Lung (tissue), 16 donors: ENCODE results near the gene SSU72. TPM values are rescaled to one million over a fixed set of nuclear protein-coding genes. Genes with fewer than 3 reads are reported as not detected.
A peak's percentile ranks its signal among the peaks of the same experiment; 100 is the strongest.

ENCODE experiments used
- ATAC-seq: fragments of 200-7000 bp; cut with Tn5 transposase; one replicate; pipeline ENCODE4 v1.9.1; 2020; ENCODE audit warnings: moderate number of reproducible peaks; ENCODE audit not compliant: insufficient read depth, low FRiP score
- DNase-seq, 3 donors: peaks; one replicate each; pipeline ENCODE4 v3.0.0-alpha.2; 2013 to 2017
- H3K27ac ChIP-seq, 2 donors: one replicate each; pipeline ENCODE4 v1.5.1; 2013; ENCODE audit warnings: mild to moderate bottlenecking in 2 of 2, moderate library complexity in 2 of 2, control low read depth in 1 of 2, inconsistent platforms in 1 of 2, low read depth in 1 of 2, low read length in 1 of 2
- H3K27me3 ChIP-seq, 3 donors: one replicate each; pipeline ENCODE4 v1.5.1; 2013; ENCODE audit warnings: low read length in 2 of 3; ENCODE audit not compliant: control insufficient read depth in 3 of 3, insufficient read depth in 3 of 3
- H3K36me3 ChIP-seq, 4 donors: one replicate each; pipeline ENCODE4 v1.5.1; 2013; ENCODE audit warnings: low read length in 4 of 4, mild to moderate bottlenecking in 1 of 4, moderate library complexity in 1 of 4; ENCODE audit not compliant: control insufficient read depth in 4 of 4, insufficient read depth in 4 of 4
- H3K4me1 ChIP-seq, 5 donors: one replicate each; pipeline ENCODE4 v1.5.1; 2013; ENCODE audit warnings: low read length in 5 of 5, mild to moderate bottlenecking in 2 of 5, moderate library complexity in 1 of 5; ENCODE audit not compliant: control insufficient read depth in 5 of 5, insufficient read depth in 5 of 5
- H3K4me3 ChIP-seq: one replicate; pipeline ENCODE4 v1.5.1; 2013; ENCODE audit warnings: mild to moderate bottlenecking, control low read depth, moderate library complexity
- H3K9ac ChIP-seq, 2 donors: one replicate each; pipeline ENCODE4 v1.5.1; 2013; ENCODE audit warnings: low read length in 2 of 2, control low read depth in 1 of 2; ENCODE audit not compliant: insufficient read depth in 1 of 2
- H3K9me3 ChIP-seq, 4 donors: one replicate each; pipeline ENCODE4 v1.5.1; 2013; ENCODE audit warnings: low read length in 3 of 4, mild to moderate bottlenecking in 1 of 4, moderate library complexity in 1 of 4; ENCODE audit not compliant: control insufficient read depth in 4 of 4, insufficient read depth in 3 of 4
- WGBS, 2 donors: extraction: QIAGEN DNeasy Blood & Tissue Kit; methylation state at CpG; one replicate each; pipeline ENCODE4 v1.1.7; 2013; 5-methylcytosine and 5-hydroxymethylcytosine counted together
- long read RNA-seq, 5 donors: transcript quantifications; one replicate each; lab custom pipeline, GENCODE V29; 2026
- polyA plus RNA-seq, 2 donors: library from polyadenylated mRNA; stranded (reverse); fragments of 200-250 nt; gene quantifications; one replicate each; pipeline ENCODE4 v1.2.1, GENCODE V29; 2013
- total RNA-seq, 2 donors: library from RNA; depleted of rRNA in 1 of 2; stranded (reverse); fragments of >200 nt in 1 of 2; gene quantifications; one replicate each; pipeline ENCODE4 v1.2.1, GENCODE V29; 2014 to 2021
- TF ChIP-seq, protein P1 (sequence below): IDR thresholded peaks from 2 replicates; pipeline ENCODE4 v1.5.1; 2012; ENCODE audit warnings: mild to moderate bottlenecking; ENCODE audit errors: control extremely low read depth, extremely low read depth
- donor health status: control.
- donor health status: control.
- donor health status: Bipolar disorder and iron deficiency.
- donor health status: healthy.
- donor health status: DM: yes; HTN: yes; CAD: no.

Gene SSU72
- 100 to 1,000 TPM in 1 of 2 donors, 10 to 100 TPM in 1; 63.7 to 128 TPM for total RNA-seq
- 100 to 1,000 TPM in 1 of 2 donors, 10 to 100 TPM in 1; 85.8 to 114 TPM for polyA plus RNA-seq
- long read RNA-seq, donor 1, full-length matches to known transcripts: 60 of 60 reads
- long read RNA-seq, donor 1, partial matches to known transcripts: 0 of 60 reads
- long read RNA-seq, donor 1, other reads (novel, unspliced or antisense): 0 of 60 reads
- long read RNA-seq, donor 2, full-length matches to known transcripts: 27 of 27 reads
- long read RNA-seq, donor 2, partial matches to known transcripts: 0 of 27 reads
- long read RNA-seq, donor 2, other reads (novel, unspliced or antisense): 0 of 27 reads
- long read RNA-seq, donor 3, full-length matches to known transcripts: 31 of 31 reads
- long read RNA-seq, donor 3, partial matches to known transcripts: 0 of 31 reads
- long read RNA-seq, donor 3, other reads (novel, unspliced or antisense): 0 of 31 reads
- long read RNA-seq, donor 4, full-length matches to known transcripts: 28 of 28 reads
- long read RNA-seq, donor 4, partial matches to known transcripts: 0 of 28 reads
- long read RNA-seq, donor 4, other reads (novel, unspliced or antisense): 0 of 28 reads
- long read RNA-seq, donor 5, full-length matches to known transcripts: 63 of 74 reads
- long read RNA-seq, donor 5, partial matches to known transcripts: 11 of 74 reads
- long read RNA-seq, donor 5, other reads (novel, unspliced or antisense): 0 of 74 reads

DNA sequence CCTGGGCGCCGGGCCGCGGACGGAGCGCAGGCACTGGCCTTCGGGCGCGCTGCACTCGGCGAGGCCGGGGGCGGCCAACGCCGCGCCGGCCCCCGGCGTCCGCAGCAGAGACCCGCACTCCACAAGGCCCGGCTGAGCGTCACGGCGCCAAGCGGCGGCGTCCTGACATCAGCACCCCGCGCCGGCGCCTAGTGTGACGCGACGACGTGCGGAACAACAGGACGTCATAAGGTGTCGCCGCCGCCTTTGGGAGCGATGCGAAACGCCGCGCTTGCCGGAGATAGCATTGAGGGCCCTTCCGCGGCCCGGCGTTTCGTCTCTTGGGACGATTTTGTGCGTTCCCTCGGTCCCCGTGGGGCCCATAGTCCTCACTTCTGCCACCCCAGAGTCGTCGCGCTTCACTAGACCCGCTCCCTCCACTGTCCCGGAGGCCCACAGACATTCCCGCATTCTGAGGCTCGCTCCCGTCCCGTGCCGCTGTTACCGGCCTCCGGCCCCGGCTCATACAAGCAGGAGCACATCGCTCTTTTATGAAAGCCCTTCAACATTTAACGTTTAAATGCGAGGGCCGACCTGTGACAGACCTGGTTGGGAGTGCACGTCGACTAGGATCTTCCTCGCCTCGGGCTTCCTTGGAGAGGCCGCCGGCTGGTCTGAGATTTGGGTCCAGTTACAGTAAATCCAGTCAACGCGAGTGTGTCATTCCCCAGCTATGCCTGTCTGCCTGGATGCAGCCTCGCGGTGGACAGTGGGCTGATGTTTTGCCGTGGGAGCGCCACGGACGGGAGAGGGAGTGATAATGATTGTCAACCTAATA, at the start of gene SSU72:
Gene SSU72 (minus strand): TSS at position 143 of the 817 bp plus-strand sequence. CDS start 306 bp downstream, outside the sequence.
- ATAC-seq: peak; percentile 93
- Histone ChIP-seq H3K36me3 (peaks cover 0 to 9% (median 5%) of the 10 kb centered on the region in 4 donors), H3K4me3 (peak within 1 kb of the TSS; percentile 100), H3K27me3 (peaks cover 0 to 8% (median 0%) of the 10 kb centered on the region in 3 donors), H3K9ac (peak within 1 kb of the TSS; percentile 95 to 100), H3K9me3 (no peaks in the 10 kb centered on the region), H3K4me1 (peaks cover 0 to 13% (median 5%) of the 10 kb centered on the region in 5 donors), H3K27ac (peak within 1 kb of the TSS; percentile 99 to 100)
- TF ChIP-seq, protein P1, sequence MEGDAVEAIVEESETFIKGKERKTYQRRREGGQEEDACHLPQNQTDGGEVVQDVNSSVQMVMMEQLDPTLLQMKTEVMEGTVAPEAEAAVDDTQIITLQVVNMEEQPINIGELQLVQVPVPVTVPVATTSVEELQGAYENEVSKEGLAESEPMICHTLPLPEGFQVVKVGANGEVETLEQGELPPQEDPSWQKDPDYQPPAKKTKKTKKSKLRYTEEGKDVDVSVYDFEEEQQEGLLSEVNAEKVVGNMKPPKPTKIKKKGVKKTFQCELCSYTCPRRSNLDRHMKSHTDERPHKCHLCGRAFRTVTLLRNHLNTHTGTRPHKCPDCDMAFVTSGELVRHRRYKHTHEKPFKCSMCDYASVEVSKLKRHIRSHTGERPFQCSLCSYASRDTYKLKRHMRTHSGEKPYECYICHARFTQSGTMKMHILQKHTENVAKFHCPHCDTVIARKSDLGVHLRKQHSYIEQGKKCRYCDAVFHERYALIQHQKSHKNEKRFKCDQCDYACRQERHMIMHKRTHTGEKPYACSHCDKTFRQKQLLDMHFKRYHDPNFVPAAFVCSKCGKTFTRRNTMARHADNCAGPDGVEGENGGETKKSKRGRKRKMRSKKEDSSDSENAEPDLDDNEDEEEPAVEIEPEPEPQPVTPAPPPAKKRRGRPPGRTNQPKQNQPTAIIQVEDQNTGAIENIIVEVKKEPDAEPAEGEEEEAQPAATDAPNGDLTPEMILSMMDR: no peak
- DNase-seq: peak; percentile 93 to 96 (median 93)
- 0% methylated on average over 67 to 87 of the region's 87 CpGs for whole genome bisulfite sequencing, 2 donors

DNA sequence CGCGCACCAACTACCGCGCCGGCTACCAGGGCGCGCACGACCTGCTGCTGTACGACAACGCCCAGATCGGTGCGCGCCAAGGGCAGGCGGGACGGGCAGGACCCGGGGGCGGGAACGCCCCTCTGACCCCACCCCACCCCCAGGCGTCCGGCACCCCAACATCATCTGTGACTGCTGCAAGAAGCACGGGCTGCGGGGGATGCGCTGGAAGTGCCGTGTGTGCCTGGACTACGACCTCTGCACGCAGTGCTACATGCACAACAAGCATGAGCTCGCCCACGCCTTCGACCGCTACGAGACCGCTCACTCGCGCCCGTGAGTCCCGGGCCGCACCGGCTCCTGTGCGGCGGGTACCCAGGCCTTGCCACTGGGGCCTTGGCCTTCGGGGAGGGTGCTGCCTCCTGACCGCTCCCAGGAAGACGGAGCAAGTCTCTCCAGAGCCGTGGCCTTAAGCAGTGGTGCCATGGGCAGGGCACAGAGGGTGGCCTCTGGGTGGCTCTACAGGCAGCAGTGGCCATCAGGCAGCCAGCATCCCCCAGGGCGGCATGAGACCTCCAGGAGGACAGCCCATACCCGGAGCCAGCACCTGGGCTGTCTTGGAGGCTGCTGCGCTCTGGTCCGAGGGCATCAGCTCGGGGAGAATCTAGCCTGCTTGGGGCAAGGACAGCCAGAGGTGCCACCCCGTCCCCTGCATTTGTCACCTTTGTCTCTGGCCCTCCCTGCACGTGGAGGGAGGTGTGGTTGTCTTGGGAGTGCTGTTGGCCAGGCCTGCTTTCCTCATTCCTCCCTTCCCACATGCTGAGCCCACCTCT, 49.2 kb upstream of the SSU72 start:
- DNase-seq: no peak
- peaks cover 0 to 9% (median 0%) of the 10 kb centered on the region in 5 donors for H3K4me1 ChIP-seq
- peaks cover 0 to 21% (median 9%) of the 10 kb centered on the region in 4 donors for H3K36me3 ChIP-seq
- no peak overlapping the region for H3K4me3 ChIP-seq
- H3K9me3 ChIP-seq: peaks cover 0 to 2% (median 0%) of the 10 kb centered on the region in 4 donors
- no peak overlapping the region for H3K27ac ChIP-seq
- ATAC-seq: no peak
- 93 to 95% methylated on average over 49 to 51 of the region's 51 CpGs for WGBS, 2 donors
- TF ChIP-seq, protein P1: no peak
- H3K27me3 ChIP-seq: no peaks in the 10 kb centered on the region
- no peak overlapping the region for H3K9ac ChIP-seq

GRCh38 chr1:1623181-1623630, 48.5 kb upstream of the SSU72 start:
- DNase-seq: no peak
- WGBS, 2 donors: 95 to 96% methylated on average over 33 of the region's 33 CpGs

More at GRCh38 chr1:1623181-1623630, 48.5 kb upstream of the SSU72 start:
- Histone ChIP-seq H3K9ac (no peak overlapping the region), H3K4me1 (peaks cover 0 to 9% (median 0%) of the 10 kb centered on the region in 5 donors), H3K4me3 (no peak overlapping the region), H3K27ac (no peak overlapping the region), H3K36me3 (peaks cover 0 to 22% (median 11%) of the 10 kb centered on the region in 4 donors), H3K27me3 (no peaks in the 10 kb centered on the region), H3K9me3 (no peaks in the 10 kb centered on the region)
- ATAC-seq: no peak
- TF ChIP-seq, protein P1: no peak
